NCI-H187 (cell line): Measurements from ENCODE around the gene FARS2.

Source experiments
- DNase-seq, 2 experiments: peaks; one replicate each; lab custom pipeline; 2025; lab: John Stamatoyannopoulos, UW

Gene FARS2

DNA sequence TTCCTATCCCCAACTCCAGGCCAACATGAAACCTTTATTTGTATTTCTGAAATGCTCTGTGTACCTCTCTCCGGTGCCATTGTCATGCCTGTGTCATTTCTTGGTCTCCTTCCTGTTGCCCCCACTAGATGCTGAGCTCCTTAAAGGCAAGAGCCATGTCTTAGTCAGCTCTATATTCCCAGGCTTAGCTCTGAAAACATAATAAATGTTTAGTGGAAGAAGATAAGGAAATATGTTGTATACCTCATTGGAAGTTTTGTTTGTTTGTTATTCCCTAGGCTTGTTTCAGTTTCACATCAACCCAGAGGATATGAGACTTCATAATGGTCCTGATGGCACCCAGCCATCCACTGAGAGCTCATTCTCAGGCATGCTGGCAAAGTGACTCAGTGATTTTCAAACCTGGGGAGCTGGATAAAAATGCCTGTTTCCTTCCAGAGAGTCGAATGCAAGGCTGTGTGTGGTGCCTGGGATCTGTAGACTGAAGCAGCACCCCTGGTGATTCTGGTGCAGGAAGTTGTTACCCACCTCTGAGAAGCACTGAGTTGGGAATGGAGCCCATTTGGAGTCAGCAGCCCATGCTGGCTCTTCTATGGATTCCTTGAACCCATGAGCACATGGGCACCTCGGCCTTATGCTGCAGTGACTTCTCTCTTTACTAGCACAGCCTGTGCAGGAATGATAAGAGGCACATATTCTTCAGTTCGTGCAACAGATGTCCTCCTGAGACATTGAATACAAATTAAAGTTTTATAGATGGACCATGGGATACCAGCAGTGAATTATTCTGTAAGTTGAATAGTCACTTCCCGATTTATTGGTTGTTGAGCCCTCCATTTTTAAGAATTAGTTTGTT lies 205.2 kb downstream of the FARS2 start:
- DNase-seq = no peak

DNA sequence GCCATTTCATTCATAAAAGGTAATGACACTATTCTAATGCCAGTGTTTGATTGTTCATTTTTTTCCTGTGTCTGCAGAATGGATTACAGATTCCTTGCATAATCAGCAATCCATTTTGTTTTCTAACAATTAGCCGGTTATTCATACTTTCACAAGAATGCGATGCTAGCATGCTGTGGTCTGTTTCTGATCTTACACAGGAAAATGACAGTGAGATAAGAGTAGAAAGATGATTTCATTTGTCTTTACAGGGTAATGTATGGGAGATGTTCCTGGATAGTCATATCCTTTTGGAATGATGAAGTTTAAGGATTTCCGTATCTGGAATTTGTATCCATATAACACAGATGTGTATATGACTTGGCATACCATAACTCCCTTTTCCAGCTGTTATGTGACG lies 207.3 kb downstream of the FARS2 start:
- DNase-seq = no peak

DNA sequence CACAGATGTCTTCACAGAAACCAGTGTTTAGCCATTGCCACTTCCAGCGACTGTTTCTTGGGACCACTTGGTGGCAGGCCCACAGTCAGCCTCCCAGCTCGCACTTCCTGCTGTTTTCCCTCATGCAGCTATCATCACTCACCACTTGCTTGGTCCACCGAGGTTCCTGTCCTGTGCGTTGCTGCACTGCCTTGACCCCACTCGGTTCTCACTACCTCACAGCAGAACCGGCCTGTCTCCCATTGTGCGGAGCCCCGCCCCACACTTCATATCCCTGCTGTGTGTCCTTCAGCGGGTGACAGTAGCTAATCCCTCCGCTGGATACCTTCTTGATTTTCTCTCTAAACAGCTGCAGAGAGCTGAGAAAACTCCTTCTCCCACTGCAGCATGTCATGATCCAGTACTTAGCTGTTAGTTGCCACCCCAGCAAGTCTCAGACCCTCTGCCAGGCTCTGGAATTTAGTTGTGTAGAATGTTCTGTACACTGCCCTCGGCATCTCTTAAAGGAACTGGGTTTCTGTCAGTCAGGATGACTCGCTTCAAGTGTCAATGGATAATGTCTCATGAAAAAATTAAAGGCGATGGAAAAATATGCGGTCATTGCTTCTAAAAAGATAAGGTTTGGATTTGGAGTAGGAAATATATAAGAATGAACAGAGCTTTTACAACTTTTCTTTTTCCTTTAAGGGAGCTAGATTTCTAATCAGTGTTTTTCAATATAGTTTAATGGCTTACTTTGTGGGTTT lies 208.0 kb downstream of the FARS2 start:
- DNase-seq = no peak

DNA sequence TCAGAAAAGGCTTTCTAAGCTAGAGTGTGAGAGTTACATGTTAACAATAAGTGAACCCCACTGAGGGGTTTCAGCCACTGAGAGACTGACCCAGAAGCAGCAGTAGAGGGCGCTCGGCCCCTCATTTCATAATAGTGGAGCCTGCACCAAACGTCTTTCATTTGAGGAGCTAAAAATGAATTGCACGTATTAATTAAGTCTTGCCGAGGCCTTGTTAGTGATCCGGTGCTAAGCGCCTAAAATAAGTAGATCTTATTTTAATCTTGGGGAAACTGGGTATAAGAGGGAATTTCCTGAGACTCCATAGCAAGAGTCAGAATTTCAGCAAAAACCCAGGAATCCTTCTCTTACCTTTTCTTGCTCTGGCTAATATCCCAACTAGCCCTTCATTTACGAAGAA lies 209.7 kb downstream of the FARS2 start:
- DNase-seq = peak in 1 of 2 experiments; percentile 9

DNA sequence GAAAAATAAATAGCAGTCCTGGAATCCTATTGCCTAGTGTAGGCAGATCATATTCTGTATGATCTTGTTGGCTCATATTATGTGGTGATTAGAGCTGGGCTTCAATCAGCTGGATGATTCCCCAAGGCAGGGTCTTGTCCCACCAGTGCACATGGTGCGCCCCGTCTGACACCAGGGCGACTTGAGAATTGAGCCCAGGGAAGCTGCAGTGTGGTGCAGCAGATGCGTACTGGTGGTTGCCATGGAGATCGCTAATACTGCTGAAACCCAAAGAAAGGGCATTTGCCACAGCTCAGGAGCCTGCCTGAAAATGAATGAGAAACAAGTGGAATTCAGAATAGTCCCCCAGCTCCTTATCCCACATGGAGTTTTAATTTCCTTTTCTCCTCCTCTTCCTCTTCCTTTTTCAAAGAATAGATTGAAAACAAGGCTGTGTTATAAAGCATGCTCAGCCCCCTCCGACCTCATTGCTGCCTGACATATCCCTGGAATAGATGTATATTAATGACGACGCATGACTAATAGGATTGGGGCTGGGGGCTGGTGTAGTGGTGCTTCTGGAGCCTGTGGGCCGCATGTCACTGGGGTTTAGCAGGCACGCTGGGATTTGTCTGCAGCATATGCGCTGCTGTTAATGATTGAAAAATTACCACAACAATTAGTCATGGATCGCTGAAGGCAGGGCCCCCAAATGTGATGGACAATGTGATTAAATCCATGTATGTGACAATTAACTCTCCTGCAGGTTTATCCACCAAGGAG lies 210.5 kb downstream of the FARS2 start:
- DNase-seq = no peak

DNA sequence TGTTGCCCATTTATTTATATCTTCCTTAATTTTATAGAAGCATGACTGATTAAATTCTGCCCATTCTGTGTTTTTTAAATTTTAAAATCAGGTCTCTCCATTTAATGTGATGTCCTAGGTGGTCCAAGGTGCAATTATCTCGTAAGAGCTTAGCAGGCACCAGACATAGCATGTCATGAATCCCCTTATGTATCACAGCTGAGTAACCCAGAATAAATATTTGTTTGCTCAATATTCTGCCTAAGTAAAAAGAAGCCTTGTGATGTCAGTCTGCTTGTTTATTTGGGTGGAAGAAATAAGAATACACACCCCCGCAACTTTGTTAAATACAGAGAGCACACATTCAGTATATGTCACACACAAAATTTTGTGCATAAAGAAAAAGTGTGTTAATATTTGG lies 211.3 kb downstream of the FARS2 start:
- no peak for DNase-seq

DNA sequence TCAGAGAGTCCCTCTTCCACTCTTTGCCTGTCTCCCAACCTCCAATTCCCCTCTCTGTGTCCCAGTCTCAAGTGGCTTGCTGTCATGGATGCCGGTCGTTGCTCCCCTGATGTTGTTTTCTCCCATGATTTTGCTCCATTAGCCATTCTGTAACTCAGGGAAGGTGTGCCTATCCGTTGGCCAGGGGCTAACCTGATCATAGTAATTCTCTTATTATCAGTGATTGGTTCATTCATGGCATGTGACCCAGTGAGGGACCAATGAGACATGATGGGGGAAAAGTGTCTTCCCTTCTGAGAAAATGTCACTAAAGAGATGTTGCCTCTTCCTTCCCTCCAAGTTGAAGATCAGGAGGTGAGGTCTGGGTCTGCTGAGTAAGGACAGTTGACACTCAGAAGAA lies 214.5 kb downstream of the FARS2 start:
- DNase-seq = no peak

DNA sequence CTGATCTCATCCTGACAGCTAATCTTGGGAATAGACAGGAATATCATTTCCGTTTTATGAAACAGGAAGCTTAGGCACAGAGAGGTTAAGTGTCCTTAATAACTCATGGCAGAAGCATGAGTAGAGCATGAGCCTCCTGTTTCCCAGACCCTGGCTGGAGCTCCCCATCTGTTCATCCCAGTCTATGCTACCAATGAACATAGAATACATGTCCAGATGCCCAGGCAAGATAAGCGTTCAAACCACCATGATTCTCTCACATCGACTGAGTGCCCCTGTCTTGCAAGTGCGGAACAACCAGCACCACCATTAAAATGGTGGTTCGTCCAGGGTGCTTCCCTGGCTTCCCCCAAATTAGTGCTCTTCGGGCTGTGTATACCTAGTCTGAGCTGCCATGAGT lies 217.1 kb downstream of the FARS2 start:
- DNase-seq = no peak

DNA sequence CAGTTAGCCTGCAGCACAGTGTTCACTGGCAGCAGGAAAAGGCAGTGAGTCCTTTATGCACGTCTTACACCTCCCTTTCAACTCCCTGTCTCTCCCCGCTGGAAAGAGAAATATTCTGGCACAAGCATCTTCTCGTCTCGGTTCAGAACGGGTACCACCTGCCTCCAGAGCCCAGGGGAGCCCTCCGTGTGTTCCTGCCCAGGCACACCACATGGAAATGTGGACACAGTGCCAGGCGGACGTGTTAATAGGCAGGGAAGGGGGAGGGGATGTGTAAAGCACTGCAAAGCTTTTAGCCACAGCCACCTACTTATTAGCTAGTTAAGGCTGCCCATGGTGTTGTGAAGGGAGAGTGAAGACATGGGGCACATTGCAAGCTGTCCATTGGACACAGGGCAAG lies 219.7 kb downstream of the FARS2 start:
- no peak for DNase-seq

DNA sequence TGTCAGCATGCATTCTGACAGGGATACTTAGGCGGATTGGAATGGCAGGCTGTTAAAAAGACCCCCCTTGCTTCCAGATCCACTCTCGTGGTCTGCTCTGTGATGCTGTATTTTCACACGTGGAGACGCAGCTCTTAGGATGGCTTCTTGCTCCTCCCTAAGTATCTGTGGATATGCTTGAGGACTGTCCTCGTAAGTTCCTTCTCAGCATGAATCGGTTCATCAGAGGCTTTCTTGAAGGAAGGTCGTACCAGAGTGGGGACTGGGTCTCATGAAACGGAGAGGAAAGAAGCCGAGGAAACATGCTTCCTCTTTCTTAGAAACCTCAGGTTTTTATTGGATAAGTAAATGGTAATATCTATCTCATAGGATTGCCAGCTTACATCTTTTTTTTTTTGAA lies 220.4 kb downstream of the FARS2 start:
- DNase-seq = no peak

DNA sequence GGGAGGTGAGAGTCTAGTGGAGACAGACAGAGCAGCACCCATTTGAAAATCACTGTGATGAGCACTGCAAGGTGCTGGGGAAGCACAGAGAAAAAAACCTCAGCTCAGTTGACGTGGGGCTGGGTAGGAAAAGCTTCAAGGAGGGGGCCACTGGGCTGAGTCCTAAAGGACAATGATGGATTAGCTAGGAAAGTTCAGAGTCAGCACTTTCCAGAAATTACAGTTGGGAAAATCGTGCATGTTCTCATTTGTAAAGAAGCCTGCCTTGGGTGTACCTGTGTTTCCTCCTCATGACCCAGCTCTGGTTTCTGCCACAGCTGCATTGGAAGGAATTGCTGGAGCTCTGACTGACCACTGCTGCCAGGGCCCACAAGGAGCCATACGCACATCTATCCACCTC lies 221.3 kb downstream of the FARS2 start:
- no peak for DNase-seq

DNA sequence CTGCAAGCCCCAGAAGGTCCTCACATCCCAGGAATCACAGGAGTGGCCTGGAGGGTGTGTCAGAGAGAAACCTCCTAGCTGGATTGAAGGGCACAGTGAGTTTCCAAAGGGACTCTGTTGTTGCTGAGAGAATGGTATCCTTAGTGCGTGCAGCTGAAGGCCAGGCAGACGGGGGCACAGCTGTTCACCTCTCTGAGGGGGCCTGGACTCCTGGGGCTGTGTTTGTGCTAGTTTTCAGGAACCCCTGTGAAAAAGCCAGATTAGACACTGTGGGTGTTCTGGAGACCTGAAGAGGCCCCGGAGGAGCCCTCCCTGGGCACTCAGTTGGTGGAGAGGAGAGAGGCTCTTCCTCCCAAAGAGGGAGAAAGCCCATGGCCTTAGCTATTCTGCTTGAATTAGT lies 223.4 kb downstream of the FARS2 start:
- DNase-seq = no peak

DNA sequence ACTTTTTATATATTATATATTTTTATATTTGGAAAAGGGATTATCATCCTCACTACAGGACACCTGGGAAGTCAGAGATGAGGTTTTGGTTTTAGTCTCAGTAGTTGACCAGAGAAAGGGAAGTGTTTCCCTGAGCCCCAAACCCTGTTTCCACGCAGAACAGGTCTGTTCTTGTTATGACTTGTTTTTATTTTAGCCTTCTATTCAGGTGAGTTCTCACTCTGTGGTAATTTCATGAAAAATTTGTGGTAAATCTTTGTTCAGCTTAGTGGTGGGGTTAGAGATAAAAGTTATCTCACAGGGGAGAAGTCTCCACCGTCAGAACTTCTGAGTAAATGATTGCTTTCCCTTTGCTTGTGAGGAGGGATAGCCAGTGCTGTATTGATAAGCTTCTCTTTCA lies 224.9 kb downstream of the FARS2 start:
- no peak for DNase-seq

DNA sequence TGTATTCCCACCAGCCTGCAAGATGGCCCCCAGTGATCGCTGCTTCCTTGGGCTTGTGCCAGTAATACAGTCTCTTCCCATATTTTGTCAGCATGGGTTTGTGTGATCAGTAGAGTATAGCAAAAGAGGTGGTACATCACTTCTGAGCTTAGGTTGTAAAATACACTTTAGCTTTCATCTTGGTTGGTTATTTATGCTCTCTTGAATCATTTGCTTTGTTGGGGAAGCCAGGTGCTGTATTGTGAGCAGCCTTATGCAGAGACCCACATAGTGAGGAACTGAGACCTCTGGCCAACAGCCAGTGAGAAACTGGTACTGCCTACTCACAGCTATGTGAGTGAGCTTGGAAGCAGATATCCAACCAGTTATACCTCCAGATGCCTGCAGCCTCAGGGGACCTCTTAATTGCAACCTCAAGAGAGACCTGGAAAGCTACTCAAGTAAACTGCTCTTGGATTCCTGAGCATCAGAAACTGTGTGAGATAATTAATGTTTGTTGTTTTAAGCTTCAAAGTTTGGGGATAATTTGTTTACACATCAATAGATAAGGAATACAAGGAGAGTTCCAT lies 229.3 kb downstream of the FARS2 start:
- no peak for DNase-seq

DNA sequence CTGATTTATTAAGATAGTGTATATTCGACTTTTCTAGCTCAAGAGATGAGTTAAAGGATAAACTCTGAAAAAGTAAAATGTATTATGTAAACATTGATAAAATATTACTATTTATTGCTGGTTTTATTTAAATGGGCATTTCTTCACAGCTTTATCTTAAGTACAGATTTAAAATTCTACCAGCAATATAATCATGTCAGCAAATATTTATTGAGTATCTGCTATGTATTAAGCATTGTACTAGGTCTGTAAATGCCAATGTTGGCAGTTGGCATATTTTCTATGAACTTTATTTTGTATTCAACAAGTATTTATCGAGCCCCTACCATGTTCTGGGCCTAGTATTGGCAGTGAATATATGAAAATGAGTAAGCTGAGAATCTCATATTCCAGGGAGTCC lies 231.0 kb downstream of the FARS2 start:
- no peak for DNase-seq

DNA sequence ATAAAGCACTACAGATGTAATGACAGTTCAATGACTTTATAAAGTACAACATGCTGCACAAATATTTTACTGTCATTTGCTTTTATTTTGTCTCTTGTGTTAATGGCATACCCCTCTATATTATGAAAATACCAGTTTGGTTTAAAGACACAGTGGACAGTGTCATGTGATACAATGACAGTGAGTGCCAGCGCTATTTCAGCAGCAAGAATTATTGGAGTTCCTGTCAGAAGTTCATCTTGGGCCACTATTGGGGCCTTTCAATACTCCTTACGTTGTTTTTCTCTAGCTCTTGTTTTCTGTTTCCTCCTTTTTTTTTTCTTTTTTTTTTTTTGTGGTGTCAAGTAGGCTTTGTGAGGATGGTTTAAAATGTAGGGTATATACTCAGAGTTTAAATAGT lies 232.5 kb downstream of the FARS2 start:
- DNase-seq = no peak

DNA sequence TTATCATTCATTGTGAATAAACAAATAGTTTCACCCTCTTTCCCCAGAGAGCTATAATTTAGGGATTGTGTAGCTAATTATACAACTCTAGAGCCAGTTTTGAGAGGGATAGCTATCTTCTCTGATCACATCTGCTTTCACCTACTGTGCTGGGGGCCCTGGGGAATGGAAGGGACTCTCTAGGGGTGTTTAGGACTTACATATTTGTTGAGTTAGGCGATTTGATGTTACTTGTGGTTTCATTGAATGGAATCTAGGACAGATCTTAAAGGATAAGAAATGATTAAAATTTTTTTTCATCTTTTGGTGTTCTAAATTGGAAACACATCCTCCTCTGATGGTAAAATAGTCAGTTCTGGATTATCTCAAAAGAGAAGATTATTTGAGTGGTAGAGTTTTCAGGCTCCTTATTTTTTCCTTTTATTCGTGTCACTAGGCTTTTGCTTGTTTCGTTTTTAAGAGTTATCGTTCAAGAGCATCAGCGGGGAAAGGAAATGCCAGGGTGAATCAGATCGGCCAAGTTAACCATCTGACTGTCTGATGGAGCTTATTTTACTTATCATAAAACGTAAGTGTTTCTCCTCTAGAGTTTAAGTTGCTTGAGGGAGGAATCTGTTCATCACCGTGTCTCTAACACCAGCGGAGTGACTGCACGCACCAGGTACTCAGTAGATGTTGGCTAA lies 236.7 kb downstream of the FARS2 start:
- no peak for DNase-seq

DNA sequence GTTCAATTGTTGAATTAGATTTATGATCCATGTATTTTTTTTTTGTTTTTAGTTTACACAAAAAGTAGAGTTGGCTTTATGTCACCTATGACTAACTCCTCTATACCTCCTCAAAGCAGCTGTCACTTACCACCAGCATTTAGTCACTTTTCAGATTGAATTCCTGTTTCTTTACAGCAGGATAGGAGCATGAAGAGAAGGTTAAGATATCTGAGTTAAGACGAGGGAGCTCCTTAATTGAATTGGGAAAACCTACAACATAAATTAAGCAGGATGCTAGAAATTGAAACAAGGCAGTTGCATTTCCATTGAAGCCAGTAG lies 237.2 kb downstream of the FARS2 start:
- DNase-seq = no peak

DNA sequence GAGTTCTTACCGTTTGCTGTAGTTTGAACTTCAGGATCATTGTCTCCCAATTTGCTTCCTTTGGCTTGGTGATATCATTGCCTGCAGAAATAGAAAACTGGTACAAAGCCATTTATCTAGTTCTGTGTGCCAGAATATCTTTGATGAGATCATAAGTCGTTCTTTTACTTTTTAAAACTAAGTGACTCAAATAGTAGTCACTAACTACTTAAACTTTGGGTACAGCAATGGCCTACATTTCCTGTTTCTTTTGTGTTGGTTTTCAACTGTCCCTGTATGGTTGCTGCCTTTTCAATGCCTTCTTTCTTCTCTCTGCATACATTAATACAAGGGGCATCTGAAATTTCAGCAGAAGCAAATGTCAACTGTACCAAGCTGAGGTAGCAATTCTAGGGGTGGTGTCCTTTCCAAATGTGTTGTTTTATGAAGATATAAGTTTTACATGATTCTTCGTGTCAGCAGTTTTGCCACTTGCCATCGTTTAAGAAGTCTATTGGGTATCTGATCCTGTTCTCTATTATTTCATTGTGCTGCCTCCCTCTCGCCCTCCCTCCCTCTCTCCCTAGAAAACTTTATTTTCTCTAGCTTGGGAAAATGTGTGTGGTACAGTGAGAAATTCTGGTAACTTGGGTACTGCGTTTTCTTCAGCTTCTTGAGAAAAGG lies 238.5 kb downstream of the FARS2 start:
- no peak for DNase-seq

DNA sequence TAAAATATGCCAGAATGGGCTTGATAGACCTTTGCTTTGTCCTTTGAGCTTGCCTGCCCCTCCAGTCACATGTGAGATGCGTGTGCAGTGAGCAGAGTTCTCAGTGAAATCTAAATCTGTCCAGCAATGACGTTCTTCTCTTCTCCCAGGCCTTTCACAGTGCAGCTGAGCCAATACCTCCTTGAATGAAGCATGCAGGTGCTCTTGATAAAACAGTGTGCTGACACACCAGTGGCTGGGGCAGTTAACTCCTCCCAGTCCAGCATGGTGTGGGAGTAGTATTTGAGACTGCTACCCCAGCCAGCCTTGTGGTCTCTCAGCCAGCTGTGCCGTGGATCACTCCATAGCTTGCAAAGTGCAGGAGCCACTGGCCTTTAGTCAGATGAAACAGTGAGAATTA lies 240.5 kb downstream of the FARS2 start:
- DNase-seq = no peak

DNA sequence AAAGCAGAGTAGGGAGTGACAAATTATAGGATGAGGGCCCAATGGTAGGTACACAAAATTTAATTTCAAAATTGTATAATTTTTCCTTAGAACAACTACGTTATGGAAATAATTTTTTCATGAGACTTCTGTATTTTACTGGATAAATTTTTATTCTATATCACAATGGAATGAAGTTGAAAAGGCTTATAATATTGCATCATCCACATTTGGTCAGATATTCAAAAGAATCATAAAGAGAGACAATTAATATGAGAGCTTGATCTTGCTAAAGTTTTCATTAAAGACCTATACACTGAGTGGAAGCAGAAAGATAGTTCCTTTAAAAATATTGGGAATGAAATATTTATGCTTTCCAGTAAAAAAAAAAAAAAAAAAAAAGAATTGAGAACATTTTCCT lies 242.8 kb downstream of the FARS2 start:
- no peak for DNase-seq

DNA sequence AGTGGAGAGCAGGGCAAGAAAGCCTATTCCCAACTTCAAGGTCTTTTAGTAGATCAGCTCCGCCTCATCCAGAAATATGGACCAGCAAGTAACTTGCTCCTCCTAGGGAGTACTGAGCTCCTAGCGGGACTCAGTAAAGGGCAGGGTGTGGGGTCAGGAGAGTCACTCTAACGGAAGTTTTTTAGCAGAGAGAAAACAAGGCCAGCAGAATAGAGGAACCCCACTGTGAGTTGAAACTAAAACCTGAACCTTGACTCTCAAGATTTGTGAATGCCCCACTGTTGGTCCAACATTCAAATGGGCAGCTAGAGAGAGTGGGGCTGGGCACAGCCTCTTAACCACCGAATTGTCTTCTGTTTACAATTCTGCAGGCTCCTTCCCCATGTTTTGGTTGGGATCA lies 244.8 kb downstream of the FARS2 start:
- DNase-seq = no peak
